H1 (cell line): ENCODE data around the gene KCNC3.

ENCODE experiments used
- CEBPB ChIP-seq: IDR thresholded peaks from 2 replicates; pipeline ENCODE4 v1.6.1; 2012; ENCODE audit warnings: low read depth, low read length
- POLR2A ChIP-seq, 2 experiments: IDR thresholded peaks; 1 replicate in 1 of 2; 2 replicates in 1 of 2; pipeline ENCODE4 v1.6.1; 2011; ENCODE audit warnings: low read depth in 2 of 2, low read length in 2 of 2, mild to moderate bottlenecking in 2 of 2; ENCODE audit errors: control extremely low read depth in 1 of 2

DNA sequence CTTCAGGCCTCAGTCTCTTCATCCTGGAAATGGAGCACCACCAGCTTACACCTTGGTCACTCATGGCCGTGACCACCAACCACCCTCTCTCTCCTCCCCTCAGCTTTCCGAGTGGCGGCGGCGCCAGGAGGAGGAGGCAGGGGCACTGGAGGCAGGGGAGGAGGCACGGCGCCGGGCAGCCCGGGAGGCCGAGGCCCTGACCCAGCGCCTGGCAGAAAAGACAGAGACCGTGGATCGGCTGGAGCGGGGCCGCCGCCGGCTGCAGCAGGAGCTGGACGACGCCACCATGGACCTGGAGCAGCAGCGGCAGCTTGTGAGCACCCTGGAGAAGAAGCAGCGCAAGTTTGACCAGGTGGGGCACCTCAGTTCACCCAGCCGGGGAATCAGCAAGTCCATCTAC lies 47.7 kb downstream of the KCNC3 start:
- TF ChIP-seq POLR2A (IDR thresholded peaks at IDR 0.05; ENCODE audit: control extremely low read depth in 1 of 2, low read depth in 2 of 2, low read length in 2 of 2) = no peak
- TF ChIP-seq CEBPB = no peak
